ENCODE data around the gene BACH2.

DNA sequence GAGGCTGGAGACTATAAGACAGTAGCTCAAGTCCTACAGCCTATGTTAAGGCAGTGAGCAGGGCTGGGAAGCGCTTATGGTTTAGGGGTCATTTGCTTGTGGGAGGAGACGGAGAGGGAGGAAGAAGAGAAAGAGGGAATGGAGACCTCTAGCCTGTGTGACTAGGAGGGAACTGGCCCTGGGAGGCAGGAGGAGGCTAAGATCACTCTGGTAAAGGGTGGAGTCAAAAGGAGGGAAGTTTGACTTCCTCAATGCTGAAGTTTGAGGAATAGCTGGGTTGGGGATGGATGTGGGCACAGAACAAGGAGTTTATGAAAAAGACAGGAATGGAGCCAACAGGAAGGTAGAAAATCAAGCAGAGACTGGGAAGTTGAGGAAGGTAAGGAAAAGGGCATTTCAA, 6.4 kb upstream of the BACH2 start:
- TF ChIP-seq POLR2A (IDR thresholded peaks at IDR 0.05; ENCODE audit: low read depth, low read length) (no peak), MAFK (IDR thresholded peaks at IDR 0.05; ENCODE audit: low read depth, low read length) (no peak), CEBPB (IDR thresholded peaks at IDR 0.05; ENCODE audit: low read depth, low read length) (no peak), CTCF (conservative IDR thresholded peaks at IDR 0.05; ENCODE audit: low read depth, low read length) (no peak), CHD1 (IDR thresholded peaks at IDR 0.05; ENCODE audit: low read depth, low read length) (no peak)
- TF ChIP-seq, protein P1, sequence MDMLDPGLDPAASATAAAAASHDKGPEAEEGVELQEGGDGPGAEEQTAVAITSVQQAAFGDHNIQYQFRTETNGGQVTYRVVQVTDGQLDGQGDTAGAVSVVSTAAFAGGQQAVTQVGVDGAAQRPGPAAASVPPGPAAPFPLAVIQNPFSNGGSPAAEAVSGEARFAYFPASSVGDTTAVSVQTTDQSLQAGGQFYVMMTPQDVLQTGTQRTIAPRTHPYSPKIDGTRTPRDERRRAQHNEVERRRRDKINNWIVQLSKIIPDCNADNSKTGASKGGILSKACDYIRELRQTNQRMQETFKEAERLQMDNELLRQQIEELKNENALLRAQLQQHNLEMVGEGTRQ (IDR thresholded peaks at IDR 0.05; ENCODE audit: low read depth, low read length) = no peak
